ENCODE results near the gene SSBP4.

Gene SSBP4

GRCh38 chr19:18385675-18386542 lies 33.3 kb upstream of the SSBP4 start, which contains the start of gene GDF15:
GDF15 (plus strand) TSS chr19:18386158; CDS start chr19:18386190, 32 bp downstream.
- no peaks in the 10 kb centered on the region for H4K20me1 ChIP-seq
- H3K27ac ChIP-seq = no peak within 1 kb of the TSS
- peak within 1 kb of the TSS; percentile 78 for H3K4me2 ChIP-seq

GRCh38 chr19:18386543-18387271 lies 32.5 kb upstream of the SSBP4 start:
- H3K36me3 ChIP-seq = no peaks in the 10 kb centered on the region
- no peaks in the 10 kb centered on the region for H4K20me1 ChIP-seq
- no peak overlapping the region for H3K4me3 ChIP-seq
- H3K27ac ChIP-seq = no peak overlapping the region
- H3K27me3 ChIP-seq = peaks cover 32% of the 10 kb centered on the region; the same call in 1 of the 2 replicates
- peak overlapping the region; percentile 78 for H3K4me2 ChIP-seq
- H3K4me1 ChIP-seq = peaks cover 41% of the 10 kb centered on the region
- H3K9me3 ChIP-seq = no peaks in the 10 kb centered on the region
- TF ChIP-seq Cebpa-rat (IDR thresholded peaks at IDR 0.05) = no peak
- H3K9ac ChIP-seq = no peak overlapping the region

More at GRCh38 chr19:18385675-18386542, 33.3 kb upstream of the SSBP4 start, which contains the start of gene GDF15:
- Histone ChIP-seq H3K4me3 (no peak within 1 kb of the TSS), H3K27me3 (peaks cover 31% of the 10 kb centered on the region; the same call in 1 of the 2 replicates), H3K9ac (no peak within 1 kb of the TSS), H3K36me3 (no peaks in the 10 kb centered on the region), H3K9me3 (no peaks in the 10 kb centered on the region), H3K4me1 (peaks cover 41% of the 10 kb centered on the region)
- TF ChIP-seq Cebpa-rat (IDR thresholded peaks at IDR 0.05) = no peak

GRCh38 chr19:18388100-18388959 lies 30.9 kb upstream of the SSBP4 start:
- Histone ChIP-seq H3K4me3 (peak overlapping the region; percentile 53), H3K27me3 (peaks cover 43% of the 10 kb centered on the region; the same call in 1 of the 2 replicates), H4K20me1 (no peaks in the 10 kb centered on the region), H3K4me2 (peak overlapping the region; percentile 78), H3K36me3 (no peaks in the 10 kb centered on the region), H3K9ac (no peak overlapping the region), H3K9me3 (no peaks in the 10 kb centered on the region), H3K4me1 (peaks cover 37% of the 10 kb centered on the region), H3K27ac (no peak overlapping the region)
- no peak for TF ChIP-seq Cebpa-rat (IDR thresholded peaks at IDR 0.05)

- H3K9me3 ChIP-seq = no peaks in the 10 kb centered on the region
- no peak overlapping the region for H3K9ac ChIP-seq
- peak overlapping the region; percentile 53; the same call in 1 of the 2 replicates for H3K4me3 ChIP-seq
- H4K20me1 ChIP-seq = no peaks in the 10 kb centered on the region
- no peaks in the 10 kb centered on the region for H3K36me3 ChIP-seq
- no peak for TF ChIP-seq Cebpa-rat (IDR thresholded peaks at IDR 0.05)
- H3K4me2 ChIP-seq = peak overlapping the region; percentile 78
- peaks cover 37% of the 10 kb centered on the region for H3K4me1 ChIP-seq
- no peak overlapping the region for H3K27ac ChIP-seq
- peaks cover 43% of the 10 kb centered on the region; the same call in 1 of the 2 replicates for H3K27me3 ChIP-seq
These were observed 30.1 kb upstream of the SSBP4 start for GRCh38 chr19:18388960-18389725.

- no peak overlapping the region for H3K4me2 ChIP-seq
- H3K9me3 ChIP-seq = no peaks in the 10 kb centered on the region
- peaks cover 43% of the 10 kb centered on the region; the same call in 1 of the 2 replicates for H3K27me3 ChIP-seq
- H3K9ac ChIP-seq = no peak overlapping the region
- no peaks in the 10 kb centered on the region for H3K36me3 ChIP-seq
- no peaks in the 10 kb centered on the region for H4K20me1 ChIP-seq
- peaks cover 37% of the 10 kb centered on the region for H3K4me1 ChIP-seq
- no peak for TF ChIP-seq Cebpa-rat (IDR thresholded peaks at IDR 0.05)
- no peak overlapping the region for H3K4me3 ChIP-seq
- no peak overlapping the region for H3K27ac ChIP-seq
These were observed 29.5 kb upstream of the SSBP4 start for GRCh38 chr19:18389726-18390064.

GRCh38 chr19:18390065-18390907 lies 28.9 kb upstream of the SSBP4 start:
- peaks cover 43% of the 10 kb centered on the region; the same call in 1 of the 2 replicates for H3K27me3 ChIP-seq
- peaks cover 37% of the 10 kb centered on the region for H3K4me1 ChIP-seq
- no peak overlapping the region for H3K4me2 ChIP-seq
- no peak overlapping the region for H3K9ac ChIP-seq
- H3K27ac ChIP-seq = no peak overlapping the region
- no peaks in the 10 kb centered on the region for H4K20me1 ChIP-seq
- no peak for TF ChIP-seq Cebpa-rat (IDR thresholded peaks at IDR 0.05)
- H3K4me3 ChIP-seq = no peak overlapping the region
- no peaks in the 10 kb centered on the region for H3K36me3 ChIP-seq
- H3K9me3 ChIP-seq = no peaks in the 10 kb centered on the region

GRCh38 chr19:18391509-18392075 lies 27.6 kb upstream of the SSBP4 start:
- Histone ChIP-seq H3K4me2 (no peak overlapping the region), H3K4me1 (peaks cover 36% of the 10 kb centered on the region), H3K9me3 (no peaks in the 10 kb centered on the region), H3K27ac (no peak overlapping the region), H3K4me3 (no peak overlapping the region), H3K36me3 (no peaks in the 10 kb centered on the region), H4K20me1 (no peaks in the 10 kb centered on the region), H3K27me3 (peaks cover 41% of the 10 kb centered on the region; the same call in 1 of the 2 replicates), H3K9ac (no peak overlapping the region)
- TF ChIP-seq Cebpa-rat (IDR thresholded peaks at IDR 0.05) = no peak

GRCh38 chr19:18392417-18392816 lies 26.8 kb upstream of the SSBP4 start:
- no peaks in the 10 kb centered on the region for H3K9me3 ChIP-seq
- no peaks in the 10 kb centered on the region for H3K36me3 ChIP-seq
- peaks cover 39% of the 10 kb centered on the region; the same call in 1 of the 2 replicates for H3K27me3 ChIP-seq
- H3K4me1 ChIP-seq = peaks cover 34% of the 10 kb centered on the region
- TF ChIP-seq Cebpa-rat (IDR thresholded peaks at IDR 0.05) = no peak
- no peaks in the 10 kb centered on the region for H4K20me1 ChIP-seq
- no peak overlapping the region for H3K27ac ChIP-seq
- H3K4me2 ChIP-seq = peak overlapping the region; percentile 40
- no peak overlapping the region for H3K9ac ChIP-seq
- H3K4me3 ChIP-seq = no peak overlapping the region

Measured in BLaER1 (cell line).